Measurements from ENCODE around the gene KRT15. TPM values are rescaled to one million over a fixed set of nuclear protein-coding genes. Genes with fewer than 3 reads are reported as not detected.

Gene KRT15
- total RNA-seq, 1 donor from 2014 or later = 3.4 TPM

DNA sequence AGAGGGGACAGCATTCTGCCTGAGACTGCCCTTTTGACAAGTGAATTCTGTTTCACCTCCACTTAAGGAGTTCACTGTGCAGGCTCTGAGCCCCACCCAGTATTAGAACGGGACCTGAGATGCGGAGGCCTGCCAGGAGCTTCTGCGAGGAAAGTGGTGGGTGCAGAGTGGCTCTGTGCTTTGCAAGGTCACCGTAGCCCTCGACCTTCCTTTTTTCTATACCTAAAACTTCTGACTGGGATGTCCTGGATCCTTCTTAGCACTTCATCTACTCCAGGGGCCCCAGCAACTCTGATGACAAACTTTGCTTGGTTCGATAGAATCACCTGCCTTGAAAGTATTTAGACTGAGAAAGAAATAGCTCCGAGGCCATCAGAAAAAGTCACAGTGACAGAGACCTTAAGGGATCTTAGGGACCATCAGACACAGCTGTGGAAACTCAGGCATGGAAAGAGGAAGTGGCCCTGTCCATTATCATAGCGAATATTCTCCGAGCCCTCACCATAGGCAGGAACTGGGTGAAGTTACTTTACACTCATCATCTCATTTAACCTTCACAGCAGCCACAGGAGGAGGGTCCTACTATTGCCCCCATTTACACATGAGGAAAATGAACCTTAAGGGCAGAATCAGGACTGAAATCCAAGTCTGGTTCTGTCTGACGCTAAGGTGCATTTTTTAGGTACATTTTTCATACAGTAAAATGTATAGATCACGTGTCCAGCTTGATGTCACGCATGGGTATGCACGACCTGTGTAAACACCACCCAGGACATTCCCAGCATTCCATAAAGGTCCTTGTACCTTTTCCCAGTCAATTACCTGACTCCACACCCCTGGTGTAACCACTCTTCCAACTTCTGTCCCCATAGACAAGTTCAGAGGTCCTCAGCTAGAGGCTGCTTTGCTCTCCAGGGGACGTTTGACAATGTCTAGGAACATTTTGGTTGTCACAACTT lies 12.6 kb downstream of the KRT15 start:
- no peak for DNase-seq (ENCODE audit: extremely low read depth, low read depth, low spot score)

GRCh38 chr17:41505007-41505808 lies 13.5 kb downstream of the KRT15 start, which contains the start of gene KRT13:
Gene KRT13, minus strand, starts transcription at chr17:41505612. Its CDS starts 62 bp downstream, at chr17:41505550.
- DNase-seq (ENCODE audit: extremely low read depth, low read depth, low spot score) = no peak

GRCh38 chr17:41504246-41504977 lies 14.3 kb downstream of the KRT15 start:
- no peak for DNase-seq (ENCODE audit: extremely low read depth, low read depth, low spot score)

- DNase-seq (ENCODE audit: extremely low read depth, low read depth, low spot score) = no peak
Observed at GRCh38 chr17:41503202-41503601, 15.5 kb downstream of the KRT15 start.

- DNase-seq (ENCODE audit: extremely low read depth, low read depth, low spot score) = no peak
Observed at GRCh38 chr17:41500131-41500911, 18.4 kb downstream of the KRT15 start.

- no peak for DNase-seq (ENCODE audit: extremely low read depth, low read depth, low spot score)
Observed at GRCh38 chr17:41499714-41500113, 19.0 kb downstream of the KRT15 start.

DNA sequence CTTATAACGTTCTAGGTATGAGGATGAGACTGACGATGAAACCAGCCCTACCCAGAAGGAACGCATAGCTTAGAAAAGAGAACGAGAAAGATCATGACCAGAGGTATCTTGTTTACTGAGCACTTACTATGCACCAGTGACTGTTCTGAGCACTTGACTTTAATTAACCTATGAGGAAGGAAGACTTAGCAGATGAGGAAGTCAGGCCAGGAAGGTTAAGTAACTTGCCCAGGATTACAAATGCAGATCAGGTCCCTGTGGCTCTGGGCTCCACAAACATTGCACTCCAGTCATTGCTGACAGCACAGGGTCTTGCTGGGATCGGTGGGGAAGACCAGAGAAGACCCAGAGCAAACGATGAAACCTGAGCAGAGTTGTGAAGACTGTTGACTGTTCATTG lies 20.4 kb downstream of the KRT15 start:
- no peak for DNase-seq (ENCODE audit: extremely low read depth, low read depth, low spot score)

DNA sequence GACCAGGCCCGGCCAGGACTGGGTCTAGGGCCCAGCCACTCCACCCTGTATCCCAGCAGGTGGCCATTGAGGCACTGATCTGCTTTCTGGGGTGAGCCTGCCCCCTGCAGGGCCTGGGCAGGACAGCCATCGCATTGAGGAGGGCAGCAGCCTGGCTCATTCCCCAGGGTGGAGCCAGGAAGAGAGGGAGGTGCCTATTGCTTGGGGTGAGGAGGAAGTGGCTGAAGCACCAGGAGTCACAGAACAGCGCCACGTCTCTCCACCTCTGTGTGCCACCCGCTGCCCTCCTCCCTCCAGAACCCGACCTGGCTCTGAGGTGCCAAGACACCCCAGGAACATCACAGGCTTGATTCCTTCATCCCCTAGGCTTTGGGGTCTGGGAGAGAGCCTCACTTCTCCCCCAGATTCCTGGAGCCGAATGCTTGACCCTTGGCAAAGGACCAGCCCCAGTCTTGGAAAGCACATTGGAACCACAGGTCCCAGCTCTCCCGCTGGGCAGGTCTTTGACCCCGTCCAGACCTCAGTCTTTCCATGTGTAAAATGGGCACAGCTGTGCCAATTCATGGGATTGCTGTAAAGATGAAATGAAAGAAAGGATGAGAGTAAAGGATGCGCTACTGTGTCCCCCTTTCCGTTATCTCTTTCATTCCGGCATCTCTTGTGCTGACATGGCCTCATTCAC lies 21.7 kb downstream of the KRT15 start:
- DNase-seq (ENCODE audit: extremely low read depth, low read depth, low spot score) = peak; percentile 31

DNA sequence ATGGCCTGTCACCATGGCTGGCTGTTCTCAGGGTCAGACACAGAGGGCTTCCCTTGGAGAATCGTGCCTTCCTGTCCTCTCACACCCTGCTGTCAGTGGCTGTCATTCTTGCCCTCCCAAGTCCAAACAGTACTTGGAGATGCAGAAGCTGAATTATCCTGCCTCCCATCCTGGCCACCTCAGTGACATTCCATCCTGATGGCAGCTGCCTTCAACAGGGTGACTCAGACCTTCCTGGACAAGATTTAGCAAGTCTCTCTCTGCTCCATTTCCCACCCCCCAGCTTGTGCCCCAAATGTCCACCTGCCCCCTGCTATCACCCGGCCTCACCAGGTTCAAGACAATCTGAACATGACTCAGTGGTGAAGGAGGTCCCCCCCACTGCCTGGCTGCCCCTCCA lies 24.2 kb downstream of the KRT15 start:
- DNase-seq (ENCODE audit: extremely low read depth, low read depth, low spot score) = no peak

DNA sequence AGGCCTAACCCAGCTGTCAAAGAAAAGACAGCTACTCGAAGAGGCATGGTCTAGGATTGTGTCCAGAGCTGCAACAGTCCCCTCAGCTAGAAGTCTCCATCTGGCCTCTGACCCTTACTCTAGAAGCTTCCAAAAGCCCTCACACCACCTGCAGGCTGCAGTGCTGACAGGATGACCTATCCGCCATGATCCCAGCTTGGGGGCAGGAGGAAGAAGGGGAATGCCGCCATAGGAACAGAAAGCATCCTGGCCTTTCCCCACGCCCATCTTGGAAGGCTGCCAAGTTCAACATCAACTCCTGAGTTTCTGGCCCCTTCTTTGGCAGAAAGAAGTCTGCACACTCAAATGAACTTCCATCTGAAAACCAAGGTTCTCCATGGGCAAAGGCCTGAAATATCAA lies 25.9 kb downstream of the KRT15 start:
- peak; percentile 52 for DNase-seq (ENCODE audit: extremely low read depth, low read depth, low spot score)

- DNase-seq (ENCODE audit: extremely low read depth, low read depth, low spot score) = peak; percentile 31
Observed at GRCh38 chr17:41492351-41492750, 26.3 kb downstream of the KRT15 start.

- DNase-seq (ENCODE audit: extremely low read depth, low read depth, low spot score) = no peak
Observed at GRCh38 chr17:41491476-41491875, 27.2 kb downstream of the KRT15 start.

GRCh38 chr17:41490000-41490990 lies 28.4 kb downstream of the KRT15 start:
- DNase-seq (ENCODE audit: extremely low read depth, low read depth, low spot score) = no peak

GRCh38 chr17:41489531-41489930 lies 29.2 kb downstream of the KRT15 start, which contains the start of gene KRT36:
Gene KRT36, minus strand, starts transcription at chr17:41489910. Its CDS starts 46 bp downstream, at chr17:41489864.
- DNase-seq (ENCODE audit: extremely low read depth, low read depth, low spot score) = no peak

- no peak for DNase-seq (ENCODE audit: extremely low read depth, low read depth, low spot score)
Observed at GRCh38 chr17:41486809-41487530, 31.7 kb downstream of the KRT15 start.

DNA sequence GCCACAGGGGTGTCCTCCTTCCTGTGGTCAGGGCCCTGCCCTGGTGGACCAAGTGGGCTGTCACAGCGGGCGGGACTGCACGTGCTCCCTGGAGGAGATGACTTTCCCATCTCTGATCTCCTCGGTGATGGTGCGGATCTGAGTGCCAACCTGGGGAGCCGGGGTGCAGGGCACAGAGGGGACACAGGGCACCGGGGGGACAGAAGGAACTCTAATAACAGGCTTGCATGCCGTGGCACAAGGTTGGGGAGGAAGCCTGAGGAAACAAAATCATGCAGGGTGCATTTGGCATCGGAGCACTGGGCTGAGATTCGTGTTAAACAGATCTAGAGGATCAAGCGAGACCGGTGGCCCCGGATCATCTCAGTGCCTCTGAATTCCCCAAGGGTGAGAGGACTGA lies 32.4 kb downstream of the KRT15 start:
- DNase-seq (ENCODE audit: extremely low read depth, low read depth, low spot score) = no peak
